NCI-H446 (cell line): Measurements from ENCODE around the gene TCF23.
"Not testable (repeated sequence)": the region's sequence is repeated elsewhere in the genome, so short reads cannot be mapped to it uniquely, and the experiment has no call there.

Experiments used
- DNase-seq, 2 experiments: peaks; one replicate each; lab custom pipeline; 2025; lab: John Stamatoyannopoulos, UW

The TCF23 gene

GRCh38 chr2:27189989-27190388 is 41.2 kb downstream of the TCF23 start:
- DNase-seq: no peak

- DNase-seq: peak; percentile 25 to 53
These were observed 42.4 kb downstream of the TCF23 start for GRCh38 chr2:27191070-27191829.

- DNase-seq: no peak
These were observed 45.9 kb downstream of the TCF23 start for GRCh38 chr2:27194538-27195354.

GRCh38 chr2:27195799-27196198 is 47.0 kb downstream of the TCF23 start:
- not testable (repeated sequence) for DNase-seq

GRCh38 chr2:27198068-27198467 is 49.3 kb downstream of the TCF23 start:
- not testable (repeated sequence) for DNase-seq

GRCh38 chr2:27198627-27199026 is 49.8 kb downstream of the TCF23 start:
- no peak for DNase-seq

GRCh38 chr2:27199241-27199640 is 50.4 kb downstream of the TCF23 start:
- no peak for DNase-seq

GRCh38 chr2:27201675-27202074 is 52.9 kb downstream of the TCF23 start:
- DNase-seq: no peak

GRCh38 chr2:27202854-27203253 is 54.0 kb downstream of the TCF23 start:
- no peak for DNase-seq

- DNase-seq: no peak
These were observed 54.9 kb downstream of the TCF23 start for GRCh38 chr2:27203741-27204140.

- DNase-seq: no peak
These were observed 55.8 kb downstream of the TCF23 start for GRCh38 chr2:27204566-27204965.

- no peak for DNase-seq
These were observed 56.4 kb downstream of the TCF23 start for GRCh38 chr2:27205206-27205605.

GRCh38 chr2:27206346-27206745 is 57.5 kb downstream of the TCF23 start:
- no peak for DNase-seq
